ENCODE data around the gene GRIK2. TPM values are rescaled to one million over a fixed set of nuclear protein-coding genes. Genes with fewer than 3 reads are reported as not detected.
"Not testable (repeated sequence)": the region's sequence is repeated elsewhere in the genome, so short reads cannot be mapped to it uniquely, and the experiment has no call there.

Gene GRIK2
- total RNA-seq, 1 experiment from 2014 or later: 0.89 TPM

- H3K9me3 ChIP-seq: no peaks in the 10 kb centered on the region
- DNase-seq: no peak
- H3K4me3 ChIP-seq: no peak overlapping the region
- no peaks in the 10 kb centered on the region for H3K36me3 ChIP-seq
- no peaks in the 10 kb centered on the region for H3K27me3 ChIP-seq
These were observed 220.0 kb downstream of the GRIK2 start for GRCh38 chr6:101613556-101613955.

- Histone ChIP-seq H3K4me3 (no peak overlapping the region), H3K9me3 (no peaks in the 10 kb centered on the region), H3K27me3 (no peaks in the 10 kb centered on the region), H3K36me3 (no peaks in the 10 kb centered on the region)
- DNase-seq: no peak
These were observed 221.3 kb downstream of the GRIK2 start for GRCh38 chr6:101614774-101615173.

- DNase-seq: no peak
- Histone ChIP-seq H3K36me3 (no peaks in the 10 kb centered on the region), H3K9me3 (no peaks in the 10 kb centered on the region), H3K4me3 (no peak overlapping the region), H3K27me3 (no peaks in the 10 kb centered on the region)
These were observed 232.8 kb downstream of the GRIK2 start for GRCh38 chr6:101626269-101626668.

- no peak for DNase-seq
- Histone ChIP-seq H3K9me3 (no peaks in the 10 kb centered on the region), H3K36me3 (no peaks in the 10 kb centered on the region), H3K27me3 (no peaks in the 10 kb centered on the region), H3K4me3 (no peak overlapping the region)
These were observed 237.4 kb downstream of the GRIK2 start for GRCh38 chr6:101630941-101631340.

- DNase-seq: no peak
- H3K9me3 ChIP-seq: no peaks in the 10 kb centered on the region
- no peaks in the 10 kb centered on the region for H3K27me3 ChIP-seq
- no peaks in the 10 kb centered on the region for H3K36me3 ChIP-seq
- no peak overlapping the region for H3K4me3 ChIP-seq
These were observed 239.6 kb downstream of the GRIK2 start for GRCh38 chr6:101633081-101633480.

GRCh38 chr6:101638865-101639264, 245.4 kb downstream of the GRIK2 start:
- DNase-seq, H3K27me3 ChIP-seq, H3K4me3 ChIP-seq, H3K9me3 ChIP-seq, H3K36me3 ChIP-seq: not testable (repeated sequence)

GRCh38 chr6:101640131-101640530, 246.6 kb downstream of the GRIK2 start:
- Histone ChIP-seq H3K9me3 (no peaks in the 10 kb centered on the region), H3K27me3 (no peaks in the 10 kb centered on the region), H3K36me3 (no peaks in the 10 kb centered on the region), H3K4me3 (no peak overlapping the region)
- DNase-seq: no peak

- no peaks in the 10 kb centered on the region for H3K36me3 ChIP-seq
- no peak for DNase-seq
- no peaks in the 10 kb centered on the region for H3K27me3 ChIP-seq
- no peak overlapping the region for H3K4me3 ChIP-seq
- no peaks in the 10 kb centered on the region for H3K9me3 ChIP-seq
These were observed 252.3 kb downstream of the GRIK2 start for GRCh38 chr6:101645770-101646169.

- Histone ChIP-seq H3K9me3 (no peaks in the 10 kb centered on the region), H3K36me3 (no peaks in the 10 kb centered on the region), H3K27me3 (no peaks in the 10 kb centered on the region), H3K4me3 (no peak overlapping the region)
- no peak for DNase-seq
These were observed 257.0 kb downstream of the GRIK2 start for GRCh38 chr6:101650402-101651100.

GRCh38 chr6:101652079-101652478, 258.6 kb downstream of the GRIK2 start:
- no peak for DNase-seq
- H3K36me3 ChIP-seq: no peaks in the 10 kb centered on the region
- no peaks in the 10 kb centered on the region for H3K9me3 ChIP-seq
- no peak overlapping the region for H3K4me3 ChIP-seq
- no peaks in the 10 kb centered on the region for H3K27me3 ChIP-seq

- Histone ChIP-seq H3K4me3 (no peak overlapping the region), H3K27me3 (no peaks in the 10 kb centered on the region), H3K9me3 (no peaks in the 10 kb centered on the region), H3K36me3 (no peaks in the 10 kb centered on the region)
- no peak for DNase-seq
These were observed 261.6 kb downstream of the GRIK2 start for GRCh38 chr6:101655109-101655508.

- no peaks in the 10 kb centered on the region for H3K27me3 ChIP-seq
- no peak for DNase-seq
- no peaks in the 10 kb centered on the region; the same call in 1 of the 2 replicates for H3K9me3 ChIP-seq
- H3K36me3 ChIP-seq: no peaks in the 10 kb centered on the region
- no peak overlapping the region for H3K4me3 ChIP-seq
These were observed 268.8 kb downstream of the GRIK2 start for GRCh38 chr6:101662111-101662897.

- Histone ChIP-seq H3K27me3 (no peaks in the 10 kb centered on the region), H3K9me3 (no peaks in the 10 kb centered on the region; the same call in 1 of the 2 replicates), H3K36me3 (no peaks in the 10 kb centered on the region), H3K4me3 (no peak overlapping the region)
- DNase-seq: no peak
These were observed 269.6 kb downstream of the GRIK2 start for GRCh38 chr6:101663100-101663499.

GRCh38 chr6:101666256-101666655, 272.7 kb downstream of the GRIK2 start:
- H3K36me3 ChIP-seq: no peaks in the 10 kb centered on the region
- no peaks in the 10 kb centered on the region for H3K27me3 ChIP-seq
- H3K4me3 ChIP-seq: no peak overlapping the region
- H3K9me3 ChIP-seq: no peaks in the 10 kb centered on the region
- peak; percentile 82 for DNase-seq

- DNase-seq: no peak
- H3K9me3 ChIP-seq: no peaks in the 10 kb centered on the region
These were observed 275.1 kb downstream of the GRIK2 start for GRCh38 chr6:101668496-101669030.

GRCh38 chr6:101676187-101676586, 282.7 kb downstream of the GRIK2 start:
- no peak for DNase-seq
- Histone ChIP-seq H3K27me3 (no peaks in the 10 kb centered on the region), H3K4me3 (no peak overlapping the region), H3K36me3 (no peaks in the 10 kb centered on the region), H3K9me3 (no peaks in the 10 kb centered on the region)

More at GRCh38 chr6:101668496-101669030, 275.1 kb downstream of the GRIK2 start:
- H3K36me3 ChIP-seq: no peaks in the 10 kb centered on the region
- no peak overlapping the region for H3K4me3 ChIP-seq
- no peaks in the 10 kb centered on the region for H3K27me3 ChIP-seq

- Histone ChIP-seq H3K27me3 (no peaks in the 10 kb centered on the region), H3K9me3 (no peaks in the 10 kb centered on the region), H3K36me3 (no peaks in the 10 kb centered on the region), H3K4me3 (no peak overlapping the region)
- no peak for DNase-seq
These were observed 289.4 kb downstream of the GRIK2 start for GRCh38 chr6:101682937-101683336.

- DNase-seq: no peak
- no peaks in the 10 kb centered on the region for H3K27me3 ChIP-seq
- no peak overlapping the region for H3K4me3 ChIP-seq
- no peaks in the 10 kb centered on the region for H3K36me3 ChIP-seq
- H3K9me3 ChIP-seq: no peaks in the 10 kb centered on the region
These were observed 290.4 kb downstream of the GRIK2 start for GRCh38 chr6:101683884-101684283.
